HepG2 (cell line): Measurements from ENCODE around the gene NMNAT3. TPM values are rescaled to one million over a fixed set of nuclear protein-coding genes. Genes with fewer than 3 reads are reported as not detected.

Experiments used
- ATAC-seq: fragments of 200-7000 bp; cut with Tn5 transposase; 3 replicates; pipeline ENCODE4 v1.9.1; 2020; ENCODE audit warnings: mild to moderate bottlenecking, moderate library complexity
- BruUV-seq: library from RNA; stranded (reverse); fragments of 400-500 nt; replicated peaks from 2 replicates; lab custom pipeline; 2021; lab: Mats Ljungman, UMichigan
- CTCF ChIA-PET: fragments of 300-600 bp; formaldehyde crosslinking; extraction: SDS; loops from one replicate; lab custom pipeline; 2021; ENCODE audit warnings: low total read pairs, inconsistent platforms, low intra/inter-chr PET ratio; lab: Yijun Ruan, JAX
- POLR2A ChIA-PET: fragments of 350-600 bp; sonication (Branson Sonifier 250); formaldehyde crosslinking; loops from one replicate; lab custom pipeline; 2020; ENCODE audit warnings: antibody characterized with exemption, inconsistent platforms; lab: Yijun Ruan, JAX
- DNase-seq: peaks from one replicate; pipeline ENCODE4 v3.0.0-alpha.2; 2015; ENCODE audit warnings: low spot score
- FAIRE-seq: peaks from 3 replicates; lab custom pipeline; 2011; peaks lifted over from hg19 to GRCh38; lab: Jason Lieb, UNC
- H2AFZ ChIP-seq: one replicate; pipeline ENCODE4 v1.6.1; 2011; ENCODE audit warnings: low read length, inconsistent platforms
- H3K27ac ChIP-seq: fragments of 300-600 bp; 3 replicates; pipeline ENCODE4 v1.8.0; 2011; ENCODE audit warnings: mixed run types, mild to moderate bottlenecking, mixed read lengths, low read length, inconsistent platforms; ENCODE audit not compliant: insufficient read depth; ENCODE audit errors: extremely low read length
- H3K27me3 ChIP-seq, 2 experiments: fragments of 200-600 bp in 1 of 2; 2 replicates in 1 of 2; 3 replicates in 1 of 2; pipeline versions ENCODE4 v1.6.0 to v1.8.0; 2011; ENCODE audit warnings: low read length in 2 of 2, mild to moderate bottlenecking in 2 of 2, moderate library complexity in 2 of 2, inconsistent platforms in 1 of 2; ENCODE audit not compliant: insufficient read depth in 2 of 2, control insufficient read depth in 1 of 2
- H3K36me3 ChIP-seq, 2 experiments: fragments of 200-600 bp in 1 of 2; replicated peaks in 1 of 2; 2 replicates in 1 of 2; 3 replicates in 1 of 2; pipeline versions ENCODE4 v1.5.1 to v1.8.0; 2011; ENCODE audit warnings: low read length in 2 of 2, inconsistent platforms in 1 of 2; ENCODE audit not compliant: insufficient read depth in 2 of 2, control insufficient read depth in 1 of 2
- H3K4me1 ChIP-seq: 2 replicates; pipeline ENCODE4 v1.5.1; 2012; ENCODE audit warnings: low read length, inconsistent platforms; ENCODE audit not compliant: insufficient read depth
- H3K4me2 ChIP-seq: 2 replicates; pipeline ENCODE4 v1.6.0; 2011; ENCODE audit warnings: low read depth, low read length, inconsistent platforms
- H3K4me3 ChIP-seq, 3 experiments: fragments of 200-600 bp in 1 of 3; sonication (generic), shearing (Covaris generic) in 1 of 3; replicated peaks in 1 of 3; 2 replicates each; pipeline ENCODE4 v1.5.1; 2011 to 2016; ENCODE audit warnings: low read length in 3 of 3, inconsistent platforms in 2 of 3, low read depth in 2 of 3, mild to moderate bottlenecking in 2 of 3, control low read depth in 1 of 3, mixed read lengths in 1 of 3; ENCODE audit not compliant: insufficient read depth in 1 of 3
- H3K79me2 ChIP-seq: one replicate; pipeline ENCODE4 v1.6.1; 2011; ENCODE audit warnings: low read length, inconsistent platforms; ENCODE audit not compliant: insufficient read depth
- H3K9ac ChIP-seq: 2 replicates; pipeline ENCODE4 v1.6.0; 2011; ENCODE audit warnings: mild to moderate bottlenecking, low read depth, low read length, inconsistent platforms; ENCODE audit not compliant: insufficient read depth
- H3K9me3 ChIP-seq: 2 replicates; pipeline ENCODE4 v1.5.1; 2012; ENCODE audit warnings: mild to moderate bottlenecking, low read length
- H4K20me1 ChIP-seq: 2 replicates; pipeline ENCODE4 v1.6.0; 2011; ENCODE audit warnings: inconsistent platforms, mild to moderate bottlenecking, low read length, moderate library complexity; ENCODE audit not compliant: insufficient read depth
- CSRNP1 ChIP-seq: sonication (generic); formaldehyde crosslinking; IDR thresholded peaks from 2 replicates; pipeline ENCODE4 v1.8.1; 2023; ENCODE audit warnings: mild to moderate bottlenecking, missing genetic modification reagents
- HOXD1 ChIP-seq: sonication (generic); formaldehyde crosslinking; IDR thresholded peaks from 2 replicates; pipeline ENCODE4 v1.5.0; 2020; ENCODE audit warnings: missing genetic modification reagents
- ISL2 ChIP-seq: sonication (generic); formaldehyde crosslinking; IDR thresholded peaks from 2 replicates; pipeline ENCODE4 v1.5.0; 2020; ENCODE audit warnings: missing genetic modification reagents
- JUNB ChIP-seq: sonication (generic); formaldehyde crosslinking; IDR thresholded peaks from 2 replicates; pipeline ENCODE4 v1.8.0; 2022; ENCODE audit warnings: missing genetic modification reagents, mild to moderate bottlenecking, borderline replicate concordance
- KDM6A ChIP-seq: IDR thresholded peaks from 2 replicates; pipeline ENCODE4 v1.6.1; 2016; ENCODE audit warnings: low read depth
- MEIS2 ChIP-seq: sonication (generic); formaldehyde crosslinking; IDR thresholded peaks from 2 replicates; pipeline ENCODE4 v1.9.0; 2021; ENCODE audit warnings: mild to moderate bottlenecking, missing genetic modification reagents
- MNT ChIP-seq: fragments of 450-650 bp; IDR thresholded peaks from 2 replicates; pipeline ENCODE4 v1.6.1; 2016
- NPAS2 ChIP-seq: sonication (generic); formaldehyde crosslinking; IDR thresholded peaks from 2 replicates; pipeline ENCODE4 v1.8.0; 2022; ENCODE audit warnings: mild to moderate bottlenecking, missing genetic modification reagents, borderline replicate concordance
- POGK ChIP-seq: sonication (generic); formaldehyde crosslinking; conservative IDR thresholded peaks from 2 replicates; pipeline ENCODE4 v1.8.0; 2022; ENCODE audit warnings: mild to moderate bottlenecking, moderate library complexity, missing genetic modification reagents
- SATB2 ChIP-seq: sonication (generic); formaldehyde crosslinking; IDR thresholded peaks from 2 replicates; pipeline ENCODE4 v1.5.0; 2020; ENCODE audit warnings: missing genetic modification reagents
- SIX1 ChIP-seq: sonication (generic); formaldehyde crosslinking; IDR thresholded peaks from 2 replicates; pipeline ENCODE4 v1.4.0; 2020; ENCODE audit warnings: missing genetic modification reagents, borderline replicate concordance
- SRY ChIP-seq: sonication (generic); formaldehyde crosslinking; IDR thresholded peaks from 2 replicates; pipeline ENCODE4 v1.8.0; 2022; ENCODE audit warnings: mild to moderate bottlenecking, missing genetic modification reagents
- SUZ12 ChIP-seq: fragments of 150-350 bp; IDR thresholded peaks from 2 replicates; pipeline ENCODE4 v1.6.1; 2014; ENCODE audit warnings: low read depth, low read length
- TCF7 ChIP-seq: sonication (generic); IDR thresholded peaks from 2 replicates; pipeline ENCODE4 v1.6.1; 2016; ENCODE audit warnings: antibody characterized with exemption, low read depth
- ZBTB38 ChIP-seq: sonication (generic); formaldehyde crosslinking; IDR thresholded peaks from 2 replicates; pipeline ENCODE4 v1.5.1; 2020; ENCODE audit warnings: mild to moderate bottlenecking, missing genetic modification reagents
- ZNF30 ChIP-seq: sonication (generic); formaldehyde crosslinking; IDR thresholded peaks from 2 replicates; pipeline ENCODE4 v1.5.0; 2020; ENCODE audit warnings: mild to moderate bottlenecking, missing genetic modification reagents
- ZNF496 ChIP-seq: sonication (generic); formaldehyde crosslinking; IDR thresholded peaks from 2 replicates; pipeline ENCODE4 v1.8.1; 2023; ENCODE audit warnings: mild to moderate bottlenecking, moderate library complexity, missing genetic modification reagents; ENCODE audit not compliant: insufficient replicate concordance
- ZNF660 ChIP-seq: sonication (generic); formaldehyde crosslinking; IDR thresholded peaks from 2 replicates; pipeline ENCODE4 v1.5.1; 2020; ENCODE audit warnings: mild to moderate bottlenecking, low read depth, missing genetic modification reagents, borderline replicate concordance
- ZNF776 ChIP-seq: sonication (generic); formaldehyde crosslinking; IDR thresholded peaks from 2 replicates; pipeline ENCODE4 v1.4.0; 2020; ENCODE audit warnings: mild to moderate bottlenecking, missing genetic modification reagents
- WGBS: methylation state at CpG from one replicate; pipeline ENCODE4 v1.1.6; 2017; ENCODE audit warnings: low lambda C conversion rate; 5-methylcytosine and 5-hydroxymethylcytosine counted together
- in situ Hi-C: cut with HindIII; loops from 2 replicates; pipeline ENCODE4 v1.10.0; 2017; ENCODE audit warnings: low pct_unique_long_range_greater_than_20kb; ENCODE audit not compliant: extremely low pct_ligation_motif_present
- intact Hi-C: fragments of 100-400 bp; cut with micrococcal nuclease; formaldehyde crosslinking; loops from one replicate; pipeline ENCODE4 v1.10.0; 2022; ENCODE audit not compliant: unreplicated experiment
- polyA plus RNA-seq, 8 experiments: library from polyadenylated mRNA; depleted of rRNA in 3 of 8; stranded (reverse) in 7 of 8; unstranded in 1 of 8; fragments of >200 nt; fragmentation: Illumina TruSeq in 4 of 8; extraction: Trizol in 4 of 8; gene quantifications; 2 replicates each; pipeline versions ENCODE4 v1.2.1 to v1.2.3, GENCODE V29; 2011 to 2016; ENCODE audit warnings: low read depth in 4 of 8, missing spikeins in 1 of 8, mixed read lengths in 1 of 8; ENCODE audit not compliant: insufficient read depth in 1 of 8
- total RNA-seq, 5 experiments: library from RNA; depleted of rRNA; stranded (reverse); fragments of >200 nt; fragmentation: Illumina TruSeq; extraction: Trizol; gene quantifications; 2 replicates each; pipeline ENCODE4 v1.2.3, GENCODE V29; 2016; ENCODE audit warnings: low read depth in 1 of 5
- TF ChIP-seq, protein P1 (sequence below): IDR thresholded peaks from 2 replicates; pipeline ENCODE4 v1.6.1; 2016; ENCODE audit warnings: mild to moderate bottlenecking, missing biosample characterization, missing genetic modification reagents
- TF ChIP-seq, protein P2 (sequence below): sonication (generic); formaldehyde crosslinking; IDR thresholded peaks from 2 replicates; pipeline ENCODE4 v1.9.0; 2021; ENCODE audit warnings: missing genetic modification reagents, mild to moderate bottlenecking, borderline replicate concordance

NMNAT3 gene
- total and polyA plus RNA-seq, 2 of the 13 experiments (the other 11 are each of a cell fraction or from before 2014, with no cell fraction given): 6.1 to 7.0 TPM

DNA sequence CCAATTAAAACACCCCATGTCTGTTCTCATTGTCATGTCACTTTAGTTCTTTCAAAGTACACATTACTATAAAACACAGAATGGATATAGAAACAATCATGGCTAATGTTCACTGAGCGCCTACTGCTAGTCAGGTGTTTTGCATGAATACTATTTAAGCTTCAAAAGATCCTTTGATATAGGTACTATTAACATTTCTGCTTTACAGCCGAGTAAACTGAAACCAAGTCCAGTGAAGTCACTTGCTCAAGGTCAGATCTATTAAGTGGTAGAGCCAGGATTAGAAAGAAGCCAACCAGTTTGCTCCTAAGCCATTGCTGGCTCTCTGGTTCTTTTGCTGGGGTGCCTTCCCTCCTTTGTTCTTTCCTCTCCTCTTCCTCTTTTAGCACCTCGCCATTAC is 32.4 kb upstream of the NMNAT3 start:
- no TSS peak for BruUV-seq
- in situ Hi-C loops: no loop called here
- POLR2A ChIA-PET: no interaction called here
- no peak overlapping the region for H3K9ac ChIP-seq
- peaks cover 18% of the 10 kb centered on the region for H3K4me1 ChIP-seq
- H3K27me3 ChIP-seq: no peaks in the 10 kb centered on the region; a peak in 1 of 5 replicates
- no peak overlapping the region; the same call in 1 of the 2 replicates for H3K4me2 ChIP-seq
- H2AFZ ChIP-seq: no peak overlapping the region
- 7% methylated on average over 3 of the region's 3 CpGs for WGBS
- no peaks in the 10 kb centered on the region for H3K79me2 ChIP-seq
- DNase-seq (peak; percentile 59), FAIRE-seq (no peak), ATAC-seq (peak; percentile 60)
- CTCF ChIA-PET: no interaction called here
- no peak overlapping the region for H3K4me3 ChIP-seq
- no peaks in the 10 kb centered on the region for H4K20me1 ChIP-seq
- no peaks in the 10 kb centered on the region for H3K9me3 ChIP-seq
- intact Hi-C loops: no loop called here
- no peaks in the 10 kb centered on the region for H3K36me3 ChIP-seq
- H3K27ac ChIP-seq: no peak overlapping the region
- TF ChIP-seq SIX1 (CRISPR knock-in tag) (no peak), SRY (CRISPR knock-in tag) (no peak), POGK (CRISPR knock-in tag) (no peak), MEIS2 (CRISPR knock-in tag) (no peak), ISL2 (CRISPR knock-in tag) (no peak), ZNF496 (CRISPR knock-in tag) (no peak), NPAS2 (CRISPR knock-in tag) (no peak), ZNF660 (CRISPR knock-in tag) (no peak), KDM6A (CRISPR knock-in tag) (no peak), TCF7 (peak; percentile 46), ZNF30 (CRISPR knock-in tag) (no peak), SATB2 (CRISPR knock-in tag) (no peak), ZBTB38 (CRISPR knock-in tag) (no peak), MNT (no peak), HOXD1 (CRISPR knock-in tag) (no peak), JUNB (CRISPR knock-in tag) (no peak), ZNF776 (CRISPR knock-in tag) (no peak), SUZ12 (no peak), CSRNP1 (CRISPR knock-in tag) (no peak)
- TF ChIP-seq, protein P1, sequence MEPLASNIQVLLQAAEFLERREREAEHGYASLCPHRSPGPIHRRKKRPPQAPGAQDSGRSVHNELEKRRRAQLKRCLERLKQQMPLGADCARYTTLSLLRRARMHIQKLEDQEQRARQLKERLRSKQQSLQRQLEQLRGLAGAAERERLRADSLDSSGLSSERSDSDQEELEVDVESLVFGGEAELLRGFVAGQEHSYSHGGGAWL: no peak
- TF ChIP-seq, protein P2, sequence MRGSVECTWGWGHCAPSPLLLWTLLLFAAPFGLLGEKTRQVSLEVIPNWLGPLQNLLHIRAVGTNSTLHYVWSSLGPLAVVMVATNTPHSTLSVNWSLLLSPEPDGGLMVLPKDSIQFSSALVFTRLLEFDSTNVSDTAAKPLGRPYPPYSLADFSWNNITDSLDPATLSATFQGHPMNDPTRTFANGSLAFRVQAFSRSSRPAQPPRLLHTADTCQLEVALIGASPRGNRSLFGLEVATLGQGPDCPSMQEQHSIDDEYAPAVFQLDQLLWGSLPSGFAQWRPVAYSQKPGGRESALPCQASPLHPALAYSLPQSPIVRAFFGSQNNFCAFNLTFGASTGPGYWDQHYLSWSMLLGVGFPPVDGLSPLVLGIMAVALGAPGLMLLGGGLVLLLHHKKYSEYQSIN (CRISPR knock-in tag): no peak
